Measurements from ENCODE around the gene TOGARAM1. TPM values are rescaled to one million over a fixed set of nuclear protein-coding genes. Genes with fewer than 3 reads are reported as not detected.

Gene TOGARAM1, protein sequence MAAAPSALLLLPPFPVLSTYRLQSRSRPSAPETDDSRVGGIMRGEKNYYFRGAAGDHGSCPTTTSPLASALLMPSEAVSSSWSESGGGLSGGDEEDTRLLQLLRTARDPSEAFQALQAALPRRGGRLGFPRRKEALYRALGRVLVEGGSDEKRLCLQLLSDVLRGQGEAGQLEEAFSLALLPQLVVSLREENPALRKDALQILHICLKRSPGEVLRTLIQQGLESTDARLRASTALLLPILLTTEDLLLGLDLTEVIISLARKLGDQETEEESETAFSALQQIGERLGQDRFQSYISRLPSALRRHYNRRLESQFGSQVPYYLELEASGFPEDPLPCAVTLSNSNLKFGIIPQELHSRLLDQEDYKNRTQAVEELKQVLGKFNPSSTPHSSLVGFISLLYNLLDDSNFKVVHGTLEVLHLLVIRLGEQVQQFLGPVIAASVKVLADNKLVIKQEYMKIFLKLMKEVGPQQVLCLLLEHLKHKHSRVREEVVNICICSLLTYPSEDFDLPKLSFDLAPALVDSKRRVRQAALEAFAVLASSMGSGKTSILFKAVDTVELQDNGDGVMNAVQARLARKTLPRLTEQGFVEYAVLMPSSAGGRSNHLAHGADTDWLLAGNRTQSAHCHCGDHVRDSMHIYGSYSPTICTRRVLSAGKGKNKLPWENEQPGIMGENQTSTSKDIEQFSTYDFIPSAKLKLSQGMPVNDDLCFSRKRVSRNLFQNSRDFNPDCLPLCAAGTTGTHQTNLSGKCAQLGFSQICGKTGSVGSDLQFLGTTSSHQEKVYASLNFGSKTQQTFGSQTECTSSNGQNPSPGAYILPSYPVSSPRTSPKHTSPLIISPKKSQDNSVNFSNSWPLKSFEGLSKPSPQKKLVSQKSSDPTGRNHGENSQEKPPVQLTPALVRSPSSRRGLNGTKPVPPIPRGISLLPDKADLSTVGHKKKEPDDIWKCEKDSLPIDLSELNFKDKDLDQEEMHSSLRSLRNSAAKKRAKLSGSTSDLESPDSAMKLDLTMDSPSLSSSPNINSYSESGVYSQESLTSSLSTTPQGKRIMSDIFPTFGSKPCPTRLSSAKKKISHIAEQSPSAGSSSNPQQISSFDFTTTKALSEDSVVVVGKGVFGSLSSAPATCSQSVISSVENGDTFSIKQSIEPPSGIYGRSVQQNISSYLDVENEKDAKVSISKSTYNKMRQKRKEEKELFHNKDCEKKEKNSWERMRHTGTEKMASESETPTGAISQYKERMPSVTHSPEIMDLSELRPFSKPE (N-terminal part only)
- total RNA-seq (10 to 100 TPM; 14.7 to 25.2 (median 22.2) TPM), polyA plus RNA-seq (1 to 10 TPM; 3.7 to 6.4 TPM)
- long read RNA-seq, donor 1, full-length matches to known transcripts: 3 of 27 reads
- long read RNA-seq, donor 1, partial matches to known transcripts: 11 of 27 reads
- long read RNA-seq, donor 1, other reads (novel, unspliced or antisense): 13 of 27 reads
- long read RNA-seq, donor 2, full-length matches to known transcripts: 3 of 23 reads
- long read RNA-seq, donor 2, partial matches to known transcripts: 12 of 23 reads
- long read RNA-seq, donor 2, other reads (novel, unspliced or antisense): 8 of 23 reads
- long read RNA-seq, donor 3, partial matches to known transcripts: 25 of 32 reads
- long read RNA-seq, donor 3, other reads (novel, unspliced or antisense): 7 of 32 reads

DNA sequence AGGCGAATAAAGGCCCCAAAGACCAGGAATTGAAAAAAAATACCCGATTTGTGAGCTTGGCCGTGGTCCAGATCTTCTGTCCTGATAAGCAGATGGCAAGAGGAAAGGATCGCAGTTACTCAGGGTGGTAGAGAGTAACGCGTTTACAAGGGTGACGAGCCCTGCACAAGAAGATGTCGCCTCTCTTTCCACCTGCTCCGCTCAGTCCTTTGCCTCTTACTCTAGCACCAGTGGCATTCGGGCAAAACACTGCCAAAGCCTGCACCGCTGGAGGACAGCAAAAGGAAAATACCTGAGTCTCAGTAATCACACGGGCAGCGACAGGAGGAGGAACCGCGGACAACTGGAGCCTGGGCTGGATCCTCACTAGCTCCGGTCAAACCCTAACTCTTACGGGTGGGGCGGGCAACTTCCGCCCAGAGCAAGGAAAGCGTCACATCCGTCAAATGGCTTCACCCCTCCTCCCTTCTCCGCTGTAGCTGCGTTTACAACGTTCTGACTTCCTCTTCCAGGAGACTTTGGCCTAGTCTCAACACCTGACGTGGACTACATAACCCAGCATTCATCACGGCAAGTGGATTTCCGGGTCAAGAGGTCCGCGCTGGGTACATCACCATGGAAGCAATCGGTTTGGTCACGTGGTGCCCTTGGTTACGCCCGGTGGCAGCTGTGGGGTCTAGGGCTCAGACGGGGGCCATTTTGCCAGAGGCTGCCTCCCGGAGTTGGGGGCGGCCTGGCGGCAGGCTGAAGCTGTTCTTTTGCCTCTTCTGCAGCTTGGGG is at the start of gene TOGARAM1, which contains the start of gene KLHL28:
Gene TOGARAM1, plus strand, starts transcription at position 637 of the 780 bp plus-strand sequence. CDS start 232 bp downstream, outside the sequence.
Gene KLHL28, minus strand, starts transcription at position 394 of the 780 bp plus-strand sequence. CDS start 16,019 bp downstream, outside the sequence.
- TF ChIP-seq, protein P1, sequence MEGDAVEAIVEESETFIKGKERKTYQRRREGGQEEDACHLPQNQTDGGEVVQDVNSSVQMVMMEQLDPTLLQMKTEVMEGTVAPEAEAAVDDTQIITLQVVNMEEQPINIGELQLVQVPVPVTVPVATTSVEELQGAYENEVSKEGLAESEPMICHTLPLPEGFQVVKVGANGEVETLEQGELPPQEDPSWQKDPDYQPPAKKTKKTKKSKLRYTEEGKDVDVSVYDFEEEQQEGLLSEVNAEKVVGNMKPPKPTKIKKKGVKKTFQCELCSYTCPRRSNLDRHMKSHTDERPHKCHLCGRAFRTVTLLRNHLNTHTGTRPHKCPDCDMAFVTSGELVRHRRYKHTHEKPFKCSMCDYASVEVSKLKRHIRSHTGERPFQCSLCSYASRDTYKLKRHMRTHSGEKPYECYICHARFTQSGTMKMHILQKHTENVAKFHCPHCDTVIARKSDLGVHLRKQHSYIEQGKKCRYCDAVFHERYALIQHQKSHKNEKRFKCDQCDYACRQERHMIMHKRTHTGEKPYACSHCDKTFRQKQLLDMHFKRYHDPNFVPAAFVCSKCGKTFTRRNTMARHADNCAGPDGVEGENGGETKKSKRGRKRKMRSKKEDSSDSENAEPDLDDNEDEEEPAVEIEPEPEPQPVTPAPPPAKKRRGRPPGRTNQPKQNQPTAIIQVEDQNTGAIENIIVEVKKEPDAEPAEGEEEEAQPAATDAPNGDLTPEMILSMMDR (IDR thresholded peaks at IDR 0.05): no peak
- H3K36me3 ChIP-seq: no peaks in the 10 kb centered on the region
- ATAC-seq (peak; percentile 96 to 98 (median 96)), DNase-seq (peak; percentile 89 to 99)
- peak within 1 kb of the TSS; percentile 50 to 98 (median 84) for H3K4me3 ChIP-seq
- H3K27ac ChIP-seq: peak within 1 kb of the TSS; percentile 79 to 96 (median 88)
- WGBS, 2 donors: 0% methylated on average over 37 of the region's 37 CpGs
- intact Hi-C loops (cut with DNase I): loop anchor here in 7 of 10 donors (1.0 to 10.0 kb wide), 12 partner anchors 49 to 293 kb away; partner anchors contain the start of genes FANCM (in 5 of the 7), FKBP3 (in 4 of the 7), PRPF39 (in 4 of the 7) and MIS18BP1 (in 3 of the 7)
- H3K4me1 ChIP-seq: peaks cover 0 to 78% (median 66%) of the 10 kb centered on the region in 9 donors
- H3K27me3 ChIP-seq: no peaks in the 10 kb centered on the region
- H3K9me3 ChIP-seq: no peaks in the 10 kb centered on the region

DNA sequence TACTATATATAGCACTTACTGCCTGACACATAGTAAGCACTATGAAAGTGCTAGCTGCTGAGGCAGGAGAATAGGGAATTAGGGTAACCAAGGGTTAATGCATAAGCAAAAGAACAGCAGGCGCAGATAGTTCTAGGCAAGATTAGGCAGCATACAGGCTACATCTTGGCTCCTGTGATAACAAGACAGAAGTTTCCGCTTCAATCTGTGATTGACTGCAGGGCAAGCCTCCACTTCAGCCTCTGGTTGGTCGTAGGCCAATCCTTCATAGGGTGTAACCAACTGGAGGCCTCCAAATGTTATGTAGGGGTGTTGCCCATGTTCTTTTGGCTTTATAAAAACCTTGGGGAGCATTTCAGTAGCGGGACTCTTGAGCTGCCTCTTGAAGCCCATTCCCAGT is 47.1 kb upstream of the TOGARAM1 start:
- WGBS, 2 donors: 17 to 21% methylated on average over 4 of the region's 4 CpGs
- Histone ChIP-seq H3K27ac (no peak overlapping the region), H3K36me3 (no peaks in the 10 kb centered on the region), H3K9me3 (peaks cover 0 to 6% (median 0%) of the 10 kb centered on the region in 11 donors), H3K4me1 (peaks cover 0 to 22% (median 7%) of the 10 kb centered on the region in 9 donors), H3K27me3 (peaks cover 0 to 34% (median 0%) of the 10 kb centered on the region in 7 donors), H3K4me3 (peak overlapping the region in 1 of 10 donors; percentile 5)
- TF ChIP-seq, protein P1 (IDR thresholded peaks at IDR 0.05): no peak
- peak; percentile 30 to 69 (median 56) for ATAC-seq
- intact Hi-C loops (cut with DNase I): loop anchor here in 9 of 10 donors (5.0 to 10.0 kb wide), 6 partner anchors 47 to 352 kb away; partner anchors contain the start of genes FKBP3 (in 3 of the 9), FANCM (in 2 of the 9), KLHL28 (in 1 of the 9) and TOGARAM1 (in 1 of the 9)
- DNase-seq: peak in 1 of 2 donors; percentile 44

- Histone ChIP-seq H3K9me3 (no peaks in the 10 kb centered on the region), H3K36me3 (peaks cover 0 to 58% (median 6%) of the 10 kb centered on the region in 9 donors), H3K27ac (no peak overlapping the region), H3K4me3 (no peak overlapping the region), H3K4me1 (no peaks in the 10 kb centered on the region), H3K27me3 (no peaks in the 10 kb centered on the region)
- ATAC-seq (no peak), DNase-seq (no peak)
- WGBS, 2 donors: 85 to 86% methylated on average over 7 of the region's 7 CpGs
- TF ChIP-seq, protein P1 (IDR thresholded peaks at IDR 0.05): no peak
- intact Hi-C loops (cut with DNase I): no loop called here
Measured at GRCh38 chr14:44928793-44929192, 33.2 kb upstream of the TOGARAM1 start.
